Thoracic aorta (tissue), 2 donors: Measurements from ENCODE around the gene SLC25A1. TPM values are rescaled to one million over a fixed set of nuclear protein-coding genes. Genes with fewer than 3 reads are reported as not detected.
A peak's percentile ranks its signal among the peaks of the same experiment; 100 is the strongest.

ENCODE experiments used
- ATAC-seq: fragments of 150-250 bp; one replicate; pipeline ENCODE4 v1.8.0; 2017; ENCODE audit warnings: low read depth; ENCODE audit not compliant: insufficient number of reproducible peaks, low FRiP score
- DNase-seq: peaks from one replicate; pipeline ENCODE4 v3.0.0-alpha.2; 2020; ENCODE audit warnings: low spot score
- H3K27ac ChIP-seq, 2 donors: fragments of 200-600 bp; sonication (generic); 1 replicate in 1 of 2; 2 replicates in 1 of 2; pipeline ENCODE4 v1.5.1; 2016; ENCODE audit warnings: mild to moderate bottlenecking in 2 of 2, moderate library complexity in 2 of 2
- H3K27me3 ChIP-seq: fragments of 200-600 bp; sonication (generic); replicated peaks from 2 replicates; pipeline ENCODE4 v1.6.0; 2016; ENCODE audit warnings: mild to moderate bottlenecking; ENCODE audit not compliant: insufficient read depth
- H3K36me3 ChIP-seq: fragments of 200-600 bp; sonication (generic); one replicate; pipeline ENCODE4 v1.5.1; 2016
- H3K4me1 ChIP-seq, 2 donors: fragments of 200-600 bp; sonication (generic); 1 replicate in 1 of 2; 2 replicates in 1 of 2; pipeline versions ENCODE4 v1.5.1 to v1.6.0; 2016; ENCODE audit warnings: low read depth in 2 of 2, mild to moderate bottlenecking in 1 of 2; ENCODE audit not compliant: control insufficient read depth in 1 of 2
- H3K4me3 ChIP-seq: fragments of 200-600 bp; sonication (generic); 2 replicates; pipeline ENCODE4 v1.5.1; 2016; ENCODE audit warnings: mild to moderate bottlenecking
- H3K9me3 ChIP-seq: fragments of 200-600 bp; sonication (generic); 2 replicates; pipeline ENCODE4 v1.5.1; 2016
- total RNA-seq, 2 donors: library from RNA; depleted of rRNA; stranded (reverse); fragments of >200 nt; gene quantifications; one replicate each; pipeline versions ENCODE4 v1.1.0 to v1.2.3, GENCODE V29; 2016
- TF ChIP-seq, protein P1 (sequence below): fragments of 200-600 bp; sonication (generic); IDR thresholded peaks from one replicate; pipeline ENCODE4 v1.5.1; 2019; ENCODE audit warnings: antibody characterized with exemption

The SLC25A1 gene
- total RNA-seq = 10 to 100 TPM; 26.2 to 65.1 TPM

DNA sequence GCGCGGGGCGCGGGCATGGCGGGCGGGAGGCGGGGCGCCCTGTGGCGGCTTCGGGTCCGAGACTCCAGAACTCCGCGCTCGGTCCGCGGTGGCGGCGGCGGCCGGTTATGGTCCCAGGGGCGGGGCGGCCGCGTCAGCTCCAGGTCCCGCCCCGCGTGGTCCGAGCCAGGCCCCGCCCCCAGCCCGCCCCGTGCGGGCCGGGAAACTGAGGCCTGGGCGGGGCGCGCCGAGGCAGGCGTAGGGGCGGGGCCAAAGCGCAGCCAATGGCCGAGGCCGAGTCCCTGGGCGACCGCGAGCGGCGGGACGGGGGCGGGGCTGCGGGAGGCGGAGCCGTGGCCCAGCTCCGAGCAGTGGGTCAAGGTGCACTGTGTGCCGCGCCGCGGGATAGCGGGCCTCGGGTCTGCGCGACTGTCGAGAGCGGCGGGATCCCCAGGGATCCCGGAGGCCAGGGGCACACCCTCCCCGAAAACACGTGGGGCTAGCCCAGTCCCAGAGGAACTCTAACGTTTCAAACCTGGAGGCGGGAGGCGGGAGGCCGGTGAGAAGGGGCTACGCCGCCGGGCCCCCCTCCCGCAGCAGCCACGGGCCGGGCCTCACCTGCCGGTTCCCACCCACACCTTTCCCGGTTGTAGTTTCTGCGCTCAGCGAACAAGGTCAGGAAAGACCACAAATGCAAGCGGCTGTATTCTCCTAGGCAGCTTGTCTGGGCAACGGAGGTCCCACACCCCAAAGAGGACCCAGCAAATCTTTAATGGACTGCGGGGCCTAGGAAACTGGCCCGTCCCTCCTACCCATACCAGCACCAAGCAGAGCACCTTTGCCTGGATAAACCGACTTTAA, at the start of gene SLC25A1:
TSS of gene SLC25A1 (minus strand) at position 80 of the 840 bp plus-strand sequence. CDS start at position 17, 63 bp downstream.
- H3K27ac ChIP-seq = peak within 1 kb of the TSS; percentile 85 to 88
- H3K4me3 ChIP-seq = peak within 1 kb of the TSS; percentile 95
- H3K36me3 ChIP-seq = no peaks in the 10 kb centered on the region
- ATAC-seq (peak; percentile 71), DNase-seq (peak; percentile 59)
- H3K9me3 ChIP-seq = no peaks in the 10 kb centered on the region
- no peaks in the 10 kb centered on the region for H3K27me3 ChIP-seq
- peaks cover 19 to 31% of the 10 kb centered on the region in 2 donors for H3K4me1 ChIP-seq
- TF ChIP-seq, protein P1, sequence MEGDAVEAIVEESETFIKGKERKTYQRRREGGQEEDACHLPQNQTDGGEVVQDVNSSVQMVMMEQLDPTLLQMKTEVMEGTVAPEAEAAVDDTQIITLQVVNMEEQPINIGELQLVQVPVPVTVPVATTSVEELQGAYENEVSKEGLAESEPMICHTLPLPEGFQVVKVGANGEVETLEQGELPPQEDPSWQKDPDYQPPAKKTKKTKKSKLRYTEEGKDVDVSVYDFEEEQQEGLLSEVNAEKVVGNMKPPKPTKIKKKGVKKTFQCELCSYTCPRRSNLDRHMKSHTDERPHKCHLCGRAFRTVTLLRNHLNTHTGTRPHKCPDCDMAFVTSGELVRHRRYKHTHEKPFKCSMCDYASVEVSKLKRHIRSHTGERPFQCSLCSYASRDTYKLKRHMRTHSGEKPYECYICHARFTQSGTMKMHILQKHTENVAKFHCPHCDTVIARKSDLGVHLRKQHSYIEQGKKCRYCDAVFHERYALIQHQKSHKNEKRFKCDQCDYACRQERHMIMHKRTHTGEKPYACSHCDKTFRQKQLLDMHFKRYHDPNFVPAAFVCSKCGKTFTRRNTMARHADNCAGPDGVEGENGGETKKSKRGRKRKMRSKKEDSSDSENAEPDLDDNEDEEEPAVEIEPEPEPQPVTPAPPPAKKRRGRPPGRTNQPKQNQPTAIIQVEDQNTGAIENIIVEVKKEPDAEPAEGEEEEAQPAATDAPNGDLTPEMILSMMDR = no peak

DNA sequence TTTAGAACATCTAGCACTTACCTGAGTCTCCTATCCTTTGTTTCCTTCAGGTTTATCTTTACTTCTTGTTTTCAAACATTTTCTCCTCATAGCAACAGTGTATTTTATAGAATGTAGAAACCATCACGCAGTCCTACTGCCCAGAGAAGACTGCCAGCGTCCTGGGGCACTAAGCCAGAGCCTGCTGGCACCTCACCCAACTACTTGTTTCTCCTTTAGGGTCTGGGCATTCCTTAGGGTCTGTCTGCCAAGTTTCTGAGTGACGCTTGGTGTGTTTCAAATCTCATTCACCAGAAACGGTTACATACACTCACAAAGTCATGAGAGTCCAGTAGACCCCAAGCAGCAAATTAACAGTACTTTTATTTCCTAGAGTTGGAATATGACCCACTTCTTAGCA, 49.6 kb upstream of the SLC25A1 start:
- Histone ChIP-seq H3K27me3 (no peaks in the 10 kb centered on the region), H3K36me3 (peaks cover under 1% of the 10 kb centered on the region), H3K27ac (no peak overlapping the region), H3K9me3 (no peaks in the 10 kb centered on the region), H3K4me1 (peaks cover 0 to 9% of the 10 kb centered on the region in 2 donors), H3K4me3 (no peak overlapping the region)
- no peak for ATAC-seq
- TF ChIP-seq, protein P1 = no peak
- DNase-seq = no peak

DNA sequence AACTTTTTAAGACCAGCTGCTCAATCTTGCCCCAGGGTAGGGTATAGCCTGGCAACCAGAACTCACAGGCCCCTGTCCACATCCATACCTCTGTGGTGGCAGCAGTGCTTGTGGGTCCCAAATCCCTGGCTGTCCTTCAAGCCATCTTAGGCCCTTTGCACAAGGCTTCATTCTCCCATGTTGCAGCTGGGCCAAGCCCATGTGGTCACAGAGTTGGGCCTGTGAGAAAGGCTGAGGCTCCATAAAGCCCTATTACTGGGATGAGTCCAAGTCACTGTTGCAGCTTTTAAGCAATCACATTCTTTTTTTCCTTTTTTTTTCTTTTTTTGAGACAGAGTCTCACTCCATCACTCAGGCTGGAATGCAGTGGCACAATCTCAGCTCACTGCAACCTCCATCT, 47.9 kb upstream of the SLC25A1 start:
- no peak for DNase-seq
- Histone ChIP-seq H3K27me3 (no peaks in the 10 kb centered on the region), H3K36me3 (peaks cover 7% of the 10 kb centered on the region), H3K4me1 (peaks cover 0 to 9% of the 10 kb centered on the region in 2 donors), H3K9me3 (no peaks in the 10 kb centered on the region), H3K4me3 (no peak overlapping the region), H3K27ac (no peak overlapping the region)
- TF ChIP-seq, protein P1 = no peak
- ATAC-seq = no peak

DNA sequence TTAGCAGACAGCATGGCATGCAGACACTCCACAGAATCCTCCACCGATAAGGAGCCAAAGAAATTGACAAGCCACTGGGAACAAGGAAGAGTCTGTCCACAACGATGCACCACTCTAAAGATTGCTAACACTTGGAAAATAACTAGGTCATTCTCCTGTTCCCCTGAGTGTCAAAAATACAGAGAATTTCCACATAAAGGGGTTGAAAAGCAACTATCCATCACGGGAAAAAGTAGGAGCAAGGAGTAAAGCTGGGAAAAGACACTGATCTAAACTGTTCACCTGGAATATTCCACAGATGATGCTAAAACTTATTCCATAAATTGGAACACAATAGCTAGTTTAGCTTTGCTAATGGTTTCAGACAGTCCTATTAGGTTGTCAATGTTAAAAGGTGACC, 47.0 kb upstream of the SLC25A1 start:
- Histone ChIP-seq H3K27ac (no peak overlapping the region), H3K4me3 (no peak overlapping the region), H3K4me1 (peaks cover 0 to 9% of the 10 kb centered on the region in 2 donors), H3K9me3 (no peaks in the 10 kb centered on the region), H3K27me3 (no peaks in the 10 kb centered on the region), H3K36me3 (peaks cover 7% of the 10 kb centered on the region)
- TF ChIP-seq, protein P1 = no peak
- no peak for DNase-seq
- no peak for ATAC-seq

DNA sequence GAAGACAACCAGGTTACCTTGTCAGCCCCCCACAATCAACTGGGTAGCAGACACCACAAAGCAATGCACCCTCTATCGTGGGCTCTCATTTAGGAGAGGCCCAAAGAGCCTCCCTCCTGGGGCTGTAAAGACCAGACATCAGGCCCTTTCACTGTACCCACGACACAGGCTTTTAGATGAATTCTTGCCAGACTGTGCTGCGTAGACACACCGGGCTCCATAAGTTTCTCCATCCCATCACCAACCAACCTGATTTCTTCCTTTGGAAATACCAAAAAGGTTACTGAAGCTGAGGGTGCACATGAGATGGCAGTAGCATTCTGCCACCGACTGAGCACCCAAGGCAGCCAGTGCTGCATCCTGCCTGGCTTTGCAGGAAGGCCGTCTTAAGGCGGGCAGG, 46.4 kb upstream of the SLC25A1 start:
- no peak overlapping the region for H3K27ac ChIP-seq
- no peak for DNase-seq
- TF ChIP-seq, protein P1 = no peak
- no peaks in the 10 kb centered on the region for H3K9me3 ChIP-seq
- H3K27me3 ChIP-seq = no peaks in the 10 kb centered on the region
- peaks cover 7% of the 10 kb centered on the region for H3K36me3 ChIP-seq
- H3K4me1 ChIP-seq = peaks cover 0 to 9% of the 10 kb centered on the region in 2 donors
- ATAC-seq = no peak
- no peak overlapping the region for H3K4me3 ChIP-seq
